ENCODE measurements around the gene STKLD1. TPM values are rescaled to one million over a fixed set of nuclear protein-coding genes. Genes with fewer than 3 reads are reported as not detected.

Gene STKLD1
- total RNA-seq, 2 donors from 2014 or later = 0.90 TPM; not detected in 1

GRCh38 chr9:133421615-133422542 lies 45.7 kb downstream of the STKLD1 start, which contains the start of gene ADAMTS13:
Gene ADAMTS13, plus strand, starts transcription at chr9:133422367. Its CDS starts 77 bp downstream, at chr9:133422444.
- no peak within 1 kb of the TSS for H3K27ac ChIP-seq
- no peaks in the 10 kb centered on the region for H3K36me3 ChIP-seq
- H3K27me3 ChIP-seq = no peaks in the 10 kb centered on the region
- no peak for DNase-seq (ENCODE audit: low spot score)
- no peaks in the 10 kb centered on the region for H3K9me3 ChIP-seq
- TF ChIP-seq, protein P1, sequence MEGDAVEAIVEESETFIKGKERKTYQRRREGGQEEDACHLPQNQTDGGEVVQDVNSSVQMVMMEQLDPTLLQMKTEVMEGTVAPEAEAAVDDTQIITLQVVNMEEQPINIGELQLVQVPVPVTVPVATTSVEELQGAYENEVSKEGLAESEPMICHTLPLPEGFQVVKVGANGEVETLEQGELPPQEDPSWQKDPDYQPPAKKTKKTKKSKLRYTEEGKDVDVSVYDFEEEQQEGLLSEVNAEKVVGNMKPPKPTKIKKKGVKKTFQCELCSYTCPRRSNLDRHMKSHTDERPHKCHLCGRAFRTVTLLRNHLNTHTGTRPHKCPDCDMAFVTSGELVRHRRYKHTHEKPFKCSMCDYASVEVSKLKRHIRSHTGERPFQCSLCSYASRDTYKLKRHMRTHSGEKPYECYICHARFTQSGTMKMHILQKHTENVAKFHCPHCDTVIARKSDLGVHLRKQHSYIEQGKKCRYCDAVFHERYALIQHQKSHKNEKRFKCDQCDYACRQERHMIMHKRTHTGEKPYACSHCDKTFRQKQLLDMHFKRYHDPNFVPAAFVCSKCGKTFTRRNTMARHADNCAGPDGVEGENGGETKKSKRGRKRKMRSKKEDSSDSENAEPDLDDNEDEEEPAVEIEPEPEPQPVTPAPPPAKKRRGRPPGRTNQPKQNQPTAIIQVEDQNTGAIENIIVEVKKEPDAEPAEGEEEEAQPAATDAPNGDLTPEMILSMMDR (IDR thresholded peaks at IDR 0.05) = no peak
- H3K4me1 ChIP-seq = peaks cover 0 to 15% of the 10 kb centered on the region in 2 donors
- H3K4me3 ChIP-seq = no peak within 1 kb of the TSS

- Histone ChIP-seq H3K9me3 (no peaks in the 10 kb centered on the region), H3K36me3 (no peaks in the 10 kb centered on the region), H3K4me3 (no peak overlapping the region), H3K27me3 (peaks cover 0 to 1% of the 10 kb centered on the region in 2 donors), H3K4me1 (peaks cover 0 to 11% of the 10 kb centered on the region in 2 donors), H3K27ac (no peak overlapping the region)
- TF ChIP-seq, protein P1 (IDR thresholded peaks at IDR 0.05) = no peak
- DNase-seq (ENCODE audit: low spot score) = no peak
Observed at GRCh38 chr9:133423216-133423615, 47.0 kb downstream of the STKLD1 start.

DNA sequence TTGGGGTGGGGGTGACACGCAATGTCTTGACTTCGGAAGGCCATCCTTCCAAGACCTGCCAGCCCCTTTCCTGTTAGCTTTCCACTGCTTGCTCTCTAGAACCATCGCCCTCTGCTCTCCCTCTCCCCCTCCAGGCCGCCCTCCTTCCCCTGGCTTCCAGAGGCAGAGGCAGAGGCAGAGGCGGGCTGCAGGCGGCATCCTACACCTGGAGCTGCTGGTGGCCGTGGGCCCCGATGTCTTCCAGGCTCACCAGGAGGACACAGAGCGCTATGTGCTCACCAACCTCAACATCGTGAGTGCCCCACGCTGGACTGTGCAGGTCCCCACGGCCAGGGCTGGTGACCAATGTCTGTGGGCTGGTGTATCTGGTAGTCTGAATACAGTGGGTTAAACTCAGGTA lies 48.0 kb downstream of the STKLD1 start:
- H3K4me1 ChIP-seq = peaks cover 0 to 12% of the 10 kb centered on the region in 2 donors
- H3K9me3 ChIP-seq = no peaks in the 10 kb centered on the region
- DNase-seq (ENCODE audit: low spot score) = no peak
- H3K36me3 ChIP-seq = no peaks in the 10 kb centered on the region
- peaks cover 0 to 4% of the 10 kb centered on the region in 2 donors for H3K27me3 ChIP-seq
- TF ChIP-seq, protein P1 (IDR thresholded peaks at IDR 0.05) = no peak
- no peak overlapping the region for H3K4me3 ChIP-seq
- H3K27ac ChIP-seq = no peak overlapping the region

GRCh38 chr9:133425049-133425632 lies 49.0 kb downstream of the STKLD1 start:
- Histone ChIP-seq H3K27me3 (peaks cover 0 to 4% of the 10 kb centered on the region in 2 donors), H3K4me3 (no peak overlapping the region), H3K36me3 (no peaks in the 10 kb centered on the region), H3K4me1 (peaks cover 0 to 18% of the 10 kb centered on the region in 2 donors), H3K9me3 (no peaks in the 10 kb centered on the region), H3K27ac (no peak overlapping the region)
- TF ChIP-seq, protein P1 (IDR thresholded peaks at IDR 0.05) = no peak
- no peak for DNase-seq (ENCODE audit: low spot score)

DNA sequence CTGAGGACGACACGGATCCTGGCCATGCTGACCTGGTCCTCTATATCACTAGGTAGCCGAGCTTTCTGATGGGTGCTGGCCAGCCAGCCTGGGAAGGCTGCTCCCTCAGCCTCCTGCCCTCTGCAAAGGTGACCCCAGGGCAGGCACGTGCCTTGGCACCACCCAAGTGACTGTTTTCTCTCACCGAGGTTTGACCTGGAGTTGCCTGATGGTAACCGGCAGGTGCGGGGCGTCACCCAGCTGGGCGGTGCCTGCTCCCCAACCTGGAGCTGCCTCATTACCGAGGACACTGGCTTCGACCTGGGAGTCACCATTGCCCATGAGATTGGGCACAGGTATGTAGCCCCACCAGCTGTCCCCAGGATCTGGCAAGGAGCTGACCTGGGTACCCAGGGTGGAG lies 49.8 kb downstream of the STKLD1 start:
- Histone ChIP-seq H3K27me3 (peaks cover 0 to 4% of the 10 kb centered on the region in 2 donors), H3K9me3 (no peaks in the 10 kb centered on the region), H3K36me3 (no peaks in the 10 kb centered on the region), H3K4me1 (peaks cover 0 to 18% of the 10 kb centered on the region in 2 donors), H3K27ac (no peak overlapping the region), H3K4me3 (no peak overlapping the region)
- TF ChIP-seq, protein P1 (IDR thresholded peaks at IDR 0.05) = no peak
- no peak for DNase-seq (ENCODE audit: low spot score)
